Ishikawa (cell line): ENCODE results near the gene PDIK1L.
A peak's percentile ranks its signal among the peaks of the same experiment; 100 is the strongest.

ENCODE experiments used
- CEBPB ChIP-seq: IDR thresholded peaks from 2 replicates; pipeline ENCODE4 v1.6.1; 2012
- CREB1 ChIP-seq: IDR thresholded peaks from 2 replicates; pipeline ENCODE4 v1.6.1; 2012; ENCODE audit warnings: low read depth
- EGR1 ChIP-seq: IDR thresholded peaks from 2 replicates; pipeline ENCODE4 v1.6.1; 2012
- EP300 ChIP-seq: IDR thresholded peaks from 2 replicates; pipeline ENCODE4 v1.6.1; 2012; ENCODE audit warnings: borderline replicate concordance
- FOXM1 ChIP-seq: IDR thresholded peaks from 2 replicates; pipeline ENCODE4 v1.6.1; 2012; ENCODE audit warnings: low read depth, borderline replicate concordance
- NFIC ChIP-seq: IDR thresholded peaks from 2 replicates; pipeline ENCODE4 v1.6.1; 2012
- RAD21 ChIP-seq: IDR thresholded peaks from 2 replicates; pipeline ENCODE4 v1.6.1; 2012; ENCODE audit warnings: low read depth
- TAF1 ChIP-seq: IDR thresholded peaks from 2 replicates; pipeline ENCODE4 v1.6.1; 2012; ENCODE audit warnings: low read depth, mild to moderate bottlenecking
- TCF12 ChIP-seq: IDR thresholded peaks from 2 replicates; pipeline ENCODE4 v1.6.1; 2012; ENCODE audit warnings: low read depth
- TEAD4 ChIP-seq: IDR thresholded peaks from 2 replicates; pipeline ENCODE4 v1.6.1; 2012
- YY1 ChIP-seq: IDR thresholded peaks from 2 replicates; pipeline ENCODE4 v1.6.1; 2012; ENCODE audit warnings: low read depth
- ZBTB7A ChIP-seq: IDR thresholded peaks from 2 replicates; pipeline ENCODE4 v1.6.1; 2012; ENCODE audit warnings: low read depth
- TF ChIP-seq, protein P1 (sequence below): IDR thresholded peaks from 2 replicates; pipeline ENCODE4 v1.6.1; 2012; ENCODE audit warnings: low read depth, mild to moderate bottlenecking
- TF ChIP-seq, protein P2 (sequence below): IDR thresholded peaks from 2 replicates; pipeline ENCODE4 v1.6.1; 2012
- TF ChIP-seq, protein P3 (sequence below): IDR thresholded peaks from 2 replicates; pipeline ENCODE4 v1.6.1; 2012

Gene PDIK1L

DNA sequence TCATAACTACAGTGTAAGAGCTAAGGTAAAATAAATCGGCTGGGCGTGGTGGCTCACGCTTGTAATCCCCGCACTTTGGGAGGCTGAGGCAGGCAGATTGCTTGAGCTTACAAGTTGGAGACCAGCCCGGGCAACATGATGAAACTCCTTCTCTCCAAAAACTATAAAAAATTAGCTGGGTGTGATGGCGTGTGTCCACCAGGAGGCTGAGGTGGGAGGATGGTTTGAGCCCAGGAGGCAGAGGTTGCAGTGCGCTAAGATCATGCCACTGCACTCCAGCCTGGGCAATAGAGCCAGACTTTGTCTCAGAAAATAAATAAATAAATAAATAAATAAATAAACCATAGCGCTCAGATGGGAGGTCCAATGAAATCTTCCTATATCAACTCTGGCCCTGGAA, 30.5 kb downstream of the PDIK1L start:
- TF ChIP-seq, protein P1, sequence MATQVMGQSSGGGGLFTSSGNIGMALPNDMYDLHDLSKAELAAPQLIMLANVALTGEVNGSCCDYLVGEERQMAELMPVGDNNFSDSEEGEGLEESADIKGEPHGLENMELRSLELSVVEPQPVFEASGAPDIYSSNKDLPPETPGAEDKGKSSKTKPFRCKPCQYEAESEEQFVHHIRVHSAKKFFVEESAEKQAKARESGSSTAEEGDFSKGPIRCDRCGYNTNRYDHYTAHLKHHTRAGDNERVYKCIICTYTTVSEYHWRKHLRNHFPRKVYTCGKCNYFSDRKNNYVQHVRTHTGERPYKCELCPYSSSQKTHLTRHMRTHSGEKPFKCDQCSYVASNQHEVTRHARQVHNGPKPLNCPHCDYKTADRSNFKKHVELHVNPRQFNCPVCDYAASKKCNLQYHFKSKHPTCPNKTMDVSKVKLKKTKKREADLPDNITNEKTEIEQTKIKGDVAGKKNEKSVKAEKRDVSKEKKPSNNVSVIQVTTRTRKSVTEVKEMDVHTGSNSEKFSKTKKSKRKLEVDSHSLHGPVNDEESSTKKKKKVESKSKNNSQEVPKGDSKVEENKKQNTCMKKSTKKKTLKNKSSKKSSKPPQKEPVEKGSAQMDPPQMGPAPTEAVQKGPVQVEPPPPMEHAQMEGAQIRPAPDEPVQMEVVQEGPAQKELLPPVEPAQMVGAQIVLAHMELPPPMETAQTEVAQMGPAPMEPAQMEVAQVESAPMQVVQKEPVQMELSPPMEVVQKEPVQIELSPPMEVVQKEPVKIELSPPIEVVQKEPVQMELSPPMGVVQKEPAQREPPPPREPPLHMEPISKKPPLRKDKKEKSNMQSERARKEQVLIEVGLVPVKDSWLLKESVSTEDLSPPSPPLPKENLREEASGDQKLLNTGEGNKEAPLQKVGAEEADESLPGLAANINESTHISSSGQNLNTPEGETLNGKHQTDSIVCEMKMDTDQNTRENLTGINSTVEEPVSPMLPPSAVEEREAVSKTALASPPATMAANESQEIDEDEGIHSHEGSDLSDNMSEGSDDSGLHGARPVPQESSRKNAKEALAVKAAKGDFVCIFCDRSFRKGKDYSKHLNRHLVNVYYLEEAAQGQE = no peak
- no peak for TF ChIP-seq CEBPB
- TF ChIP-seq TAF1 = no peak
- TF ChIP-seq, protein P2, sequence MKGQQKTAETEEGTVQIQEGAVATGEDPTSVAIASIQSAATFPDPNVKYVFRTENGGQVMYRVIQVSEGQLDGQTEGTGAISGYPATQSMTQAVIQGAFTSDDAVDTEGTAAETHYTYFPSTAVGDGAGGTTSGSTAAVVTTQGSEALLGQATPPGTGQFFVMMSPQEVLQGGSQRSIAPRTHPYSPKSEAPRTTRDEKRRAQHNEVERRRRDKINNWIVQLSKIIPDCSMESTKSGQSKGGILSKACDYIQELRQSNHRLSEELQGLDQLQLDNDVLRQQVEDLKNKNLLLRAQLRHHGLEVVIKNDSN = no peak
- no peak for TF ChIP-seq RAD21
- no peak for TF ChIP-seq CREB1
- no peak for TF ChIP-seq YY1
- TF ChIP-seq FOXM1 = no peak
- no peak for TF ChIP-seq ZBTB7A
- TF ChIP-seq TCF12 = no peak
- TF ChIP-seq NFIC = no peak
- no peak for TF ChIP-seq EGR1
- no peak for TF ChIP-seq TEAD4
- TF ChIP-seq EP300 = no peak

DNA sequence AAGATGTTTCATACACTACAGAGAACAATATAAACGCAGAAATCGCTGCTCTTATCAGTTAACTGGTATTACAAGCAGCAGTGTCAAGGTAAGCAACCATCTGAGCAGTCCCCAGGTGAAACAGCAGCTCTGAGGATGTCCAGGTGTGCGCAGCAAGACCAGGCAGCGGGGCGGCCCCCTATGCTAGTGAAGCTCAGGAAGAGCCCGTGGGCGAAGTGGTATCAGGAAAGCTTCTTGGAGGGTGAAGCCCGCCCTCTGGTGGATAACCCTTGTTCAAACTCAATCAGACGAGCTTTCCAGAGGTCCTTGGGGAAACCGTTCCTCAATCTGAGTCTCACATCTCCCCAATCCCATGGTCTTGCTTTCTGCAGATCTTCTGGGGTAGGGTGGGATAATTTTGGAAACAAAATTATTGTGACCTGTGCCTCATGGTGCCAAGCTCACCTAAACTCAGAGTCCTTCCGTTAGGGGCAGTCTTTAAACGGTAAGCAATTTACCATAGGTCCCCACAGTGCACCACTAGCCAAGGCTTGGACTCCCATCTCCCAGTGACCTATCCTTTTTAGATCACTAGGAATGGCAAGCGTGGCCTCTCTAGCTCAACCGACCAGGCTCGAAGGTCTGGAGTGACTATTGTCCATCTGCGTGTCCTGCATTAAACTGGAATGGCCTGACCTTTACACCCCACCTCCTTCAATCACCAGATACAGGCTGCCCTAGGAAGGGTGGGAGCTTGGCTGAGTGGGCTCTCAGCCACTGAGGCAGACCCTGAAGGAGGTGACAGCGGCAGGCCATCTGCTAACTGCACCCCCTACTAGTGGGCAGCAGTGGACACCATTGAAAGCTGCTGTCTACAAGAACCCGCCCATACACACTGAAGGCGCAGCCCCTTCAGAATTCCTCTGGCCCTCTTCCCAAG, 33.7 kb downstream of the PDIK1L start:
- TF ChIP-seq NFIC (no peak), ZBTB7A (no peak), YY1 (no peak), EP300 (no peak), FOXM1 (no peak), CREB1 (no peak), RAD21 (peak; percentile 89)
- TF ChIP-seq, protein P2 = no peak

DNA sequence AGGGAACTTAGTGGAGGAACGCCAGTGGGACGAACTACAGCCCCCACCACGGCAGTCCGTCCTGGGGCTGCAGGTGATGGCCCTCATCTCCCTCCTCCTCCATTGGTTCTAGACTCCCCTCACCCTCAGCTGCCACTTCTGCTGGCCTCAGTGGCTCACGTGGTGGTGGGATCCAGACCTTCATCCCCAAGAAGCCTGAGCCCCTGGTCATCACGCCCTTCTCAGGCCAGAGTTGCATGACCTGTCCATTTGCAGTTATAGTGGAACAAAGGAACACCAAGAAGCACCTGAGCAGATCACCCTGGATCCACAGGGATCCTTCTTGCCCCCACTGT, 34.3 kb downstream of the PDIK1L start:
- TF ChIP-seq YY1 (no peak), EP300 (no peak), TEAD4 (no peak), FOXM1 (no peak), RAD21 (no peak), ZBTB7A (no peak), EGR1 (no peak), CREB1 (no peak), TAF1 (no peak), TCF12 (no peak), NFIC (no peak)
- TF ChIP-seq, protein P1 = no peak
- TF ChIP-seq, protein P3, sequence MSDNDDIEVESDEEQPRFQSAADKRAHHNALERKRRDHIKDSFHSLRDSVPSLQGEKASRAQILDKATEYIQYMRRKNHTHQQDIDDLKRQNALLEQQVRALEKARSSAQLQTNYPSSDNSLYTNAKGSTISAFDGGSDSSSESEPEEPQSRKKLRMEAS = no peak
- TF ChIP-seq, protein P2 = no peak

DNA sequence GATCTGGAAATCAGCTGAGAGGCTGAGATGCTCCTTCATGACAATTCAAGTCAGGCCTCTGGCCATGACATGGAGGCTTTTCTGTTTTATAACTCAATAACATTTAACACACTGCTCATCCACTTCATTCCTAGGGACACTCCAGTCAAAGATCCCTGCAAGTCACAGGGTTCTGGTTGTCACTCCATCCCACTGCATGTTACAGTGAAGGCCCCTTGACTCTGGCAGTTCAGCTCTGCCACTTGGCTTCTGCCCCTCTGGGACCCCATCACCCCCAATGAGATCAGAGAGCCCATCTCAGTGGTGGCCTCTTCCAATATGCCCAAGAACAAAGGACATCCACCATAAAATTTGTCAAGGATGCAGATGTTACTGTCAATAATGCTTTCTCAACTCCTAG, 37.3 kb downstream of the PDIK1L start:
- TF ChIP-seq, protein P2 = no peak
- TF ChIP-seq, protein P3 = no peak
- TF ChIP-seq RAD21 (no peak), TEAD4 (no peak), EGR1 (no peak), TAF1 (no peak), YY1 (no peak), CREB1 (no peak), FOXM1 (no peak), CEBPB (no peak), NFIC (no peak), TCF12 (no peak), ZBTB7A (no peak), EP300 (no peak)
- TF ChIP-seq, protein P1 = no peak
